SK-N-SH treated with all-trans-retinoic acid at 6 μM for 48 hours (cell line): ENCODE data around the gene SLC24A4.

Experiments
- ATAC-seq: fragments of 200-7000 bp; cut with Tn5 transposase; 3 replicates; pipeline ENCODE4 v1.9.1; 2020; ENCODE audit warnings: mild to moderate bottlenecking, moderate library complexity
- ARNTL ChIP-seq: fragments of 450-650 bp; formaldehyde crosslinking; IDR thresholded peaks from 2 replicates; pipeline ENCODE4 v1.5.0; 2020; ENCODE audit warnings: low read depth, mild to moderate bottlenecking, moderate library complexity, borderline replicate concordance
- BACH2 ChIP-seq: fragments of 250-450 bp; sonication (Bioruptor Pico); IDR thresholded peaks from 2 replicates; pipeline ENCODE4 v1.9.0; 2021; ENCODE audit warnings: mild to moderate bottlenecking, borderline replicate concordance
- CSDC2 ChIP-seq: fragments of 250-450 bp; sonication (Bioruptor Pico); IDR thresholded peaks from 2 replicates; pipeline ENCODE4 v1.5.0; 2020; ENCODE audit warnings: mild to moderate bottlenecking, moderate library complexity
- ESRRG ChIP-seq: fragments of 250-450 bp; sonication (Bioruptor Pico); IDR thresholded peaks from 2 replicates; pipeline ENCODE4 v1.6.1; 2021; ENCODE audit warnings: mild to moderate bottlenecking
- GLIS3 ChIP-seq: fragments of 250-450 bp; sonication (Bioruptor Pico); IDR thresholded peaks from 2 replicates; pipeline ENCODE4 v1.5.0; 2020; ENCODE audit warnings: mild to moderate bottlenecking, moderate library complexity
- ISL1 ChIP-seq: fragments of 250-450 bp; sonication (Bioruptor Pico); IDR thresholded peaks from 2 replicates; pipeline ENCODE4 v2.1.2; 2022; ENCODE audit warnings: mild to moderate bottlenecking, moderate library complexity
- OSR1 ChIP-seq: fragments of 250-450 bp; sonication (Bioruptor Pico); IDR thresholded peaks from 2 replicates; pipeline ENCODE4 v1.8.0; 2022; ENCODE audit warnings: moderate library complexity, mild to moderate bottlenecking, inconsistent platforms
- PPARA ChIP-seq: fragments of 250-450 bp; sonication (Bioruptor Pico); IDR thresholded peaks from 2 replicates; pipeline ENCODE4 v1.5.0; 2020; ENCODE audit warnings: mild to moderate bottlenecking, borderline replicate concordance
- RARB ChIP-seq: fragments of 250-450 bp; sonication (Bioruptor Pico); IDR thresholded peaks from 2 replicates; pipeline ENCODE4 v1.8.0; 2021; ENCODE audit warnings: mild to moderate bottlenecking, moderate library complexity
- SNAI2 ChIP-seq: fragments of 250-450 bp; sonication (Bioruptor Pico); IDR thresholded peaks from 2 replicates; pipeline ENCODE4 v1.5.0; 2020; ENCODE audit warnings: mild to moderate bottlenecking, moderate library complexity
- TCF4 ChIP-seq: fragments of 250-450 bp; sonication (Bioruptor Pico); IDR thresholded peaks from 2 replicates; pipeline ENCODE4 v1.8.0; 2021; ENCODE audit warnings: mild to moderate bottlenecking, moderate library complexity, borderline replicate concordance
- TOX ChIP-seq: fragments of 250-450 bp; sonication (Bioruptor Pico); IDR thresholded peaks from 2 replicates; pipeline ENCODE4 v1.8.0; 2021; ENCODE audit warnings: mild to moderate bottlenecking, moderate library complexity, borderline replicate concordance
- ZC3H10 ChIP-seq: fragments of 250-450 bp; sonication (Bioruptor Pico); IDR thresholded peaks from 2 replicates; pipeline ENCODE4 v1.5.1; 2021; ENCODE audit warnings: mild to moderate bottlenecking, moderate library complexity
- ZFP3 ChIP-seq: fragments of 250-450 bp; sonication (Bioruptor Pico); IDR thresholded peaks from 2 replicates; pipeline ENCODE4 v1.5.0; 2020; ENCODE audit warnings: mild to moderate bottlenecking, moderate library complexity
- ZFP30 ChIP-seq: fragments of 450-650 bp; formaldehyde crosslinking; IDR thresholded peaks from 2 replicates; pipeline ENCODE4 v1.5.0; 2022; ENCODE audit warnings: mild to moderate bottlenecking, moderate library complexity
- ZNF565 ChIP-seq: fragments of 450-650 bp; formaldehyde crosslinking; conservative IDR thresholded peaks from 2 replicates; pipeline ENCODE4 v1.5.0; 2020; ENCODE audit warnings: low read depth, mild to moderate bottlenecking, moderate library complexity
- ZNF70 ChIP-seq: fragments of 450-650 bp; formaldehyde crosslinking; IDR thresholded peaks from 2 replicates; pipeline ENCODE4 v1.5.0; 2020; ENCODE audit warnings: mild to moderate bottlenecking, moderate library complexity
- ZNF8 ChIP-seq: fragments of 450-650 bp; formaldehyde crosslinking; IDR thresholded peaks from 2 replicates; pipeline ENCODE4 v1.5.0; 2020; ENCODE audit warnings: mild to moderate bottlenecking, moderate library complexity
- TF ChIP-seq, protein P1 (sequence below): fragments of 250-450 bp; sonication (Bioruptor Pico); IDR thresholded peaks from 2 replicates; pipeline ENCODE4 v1.8.0; 2021; ENCODE audit warnings: low read depth, mild to moderate bottlenecking, moderate library complexity, borderline replicate concordance
- TF ChIP-seq, protein P2 (sequence below): fragments of 250-450 bp; sonication (Bioruptor Pico); IDR thresholded peaks from 2 replicates; pipeline ENCODE4 v1.8.0; 2020; ENCODE audit warnings: mild to moderate bottlenecking, moderate library complexity, borderline replicate concordance
- TF ChIP-seq, protein P3 (sequence below): fragments of 250-450 bp; sonication (Bioruptor Pico); IDR thresholded peaks from 2 replicates; pipeline ENCODE4 v1.5.0; 2020; ENCODE audit warnings: mild to moderate bottlenecking, moderate library complexity
- TF ChIP-seq, protein P4 (sequence below): fragments of 250-450 bp; sonication (Bioruptor Pico); IDR thresholded peaks from 2 replicates; pipeline ENCODE4 v1.5.1; 2021; ENCODE audit warnings: mild to moderate bottlenecking, moderate library complexity
- TF ChIP-seq, protein P5 (sequence below): fragments of 250-450 bp; sonication (Bioruptor Pico); IDR thresholded peaks from 2 replicates; pipeline ENCODE4 v1.5.1; 2020; ENCODE audit warnings: low read depth, mild to moderate bottlenecking, moderate library complexity

The SLC24A4 gene

DNA sequence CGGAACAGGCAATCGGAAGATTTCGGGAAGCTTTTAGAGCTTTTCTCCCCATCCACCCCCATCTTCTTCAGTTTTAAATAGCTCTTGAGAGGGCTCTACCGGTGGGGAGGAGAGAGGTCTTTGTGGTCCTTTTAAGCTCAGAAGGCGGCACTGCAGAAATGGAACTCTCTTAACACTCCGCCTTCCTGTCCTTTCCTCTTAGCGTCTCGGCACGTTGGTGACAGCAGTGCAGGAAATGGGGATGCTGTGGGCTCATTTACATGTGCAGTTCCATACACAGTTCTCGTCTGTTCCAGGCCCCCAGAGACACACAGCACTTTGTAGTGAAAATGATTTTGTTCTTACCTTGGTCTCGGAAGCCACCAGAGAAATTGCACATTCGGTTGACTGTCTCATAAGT is 140.2 kb downstream of the SLC24A4 start:
- TF ChIP-seq SNAI2 (CRISPR knock-in tag) (no peak), ZFP30 (CRISPR knock-in tag) (no peak), ZNF70 (CRISPR knock-in tag) (no peak), CSDC2 (CRISPR knock-in tag) (no peak), PPARA (no peak), ARNTL (CRISPR knock-in tag) (no peak), ZNF565 (CRISPR knock-in tag) (no peak), RARB (CRISPR knock-in tag) (no peak), ZFP3 (CRISPR knock-in tag) (no peak), ZC3H10 (CRISPR knock-in tag) (no peak), OSR1 (no peak), GLIS3 (CRISPR knock-in tag) (no peak), ISL1 (CRISPR knock-in tag) (no peak), ZNF8 (no peak), TCF4 (no peak)
- TF ChIP-seq, protein P1, sequence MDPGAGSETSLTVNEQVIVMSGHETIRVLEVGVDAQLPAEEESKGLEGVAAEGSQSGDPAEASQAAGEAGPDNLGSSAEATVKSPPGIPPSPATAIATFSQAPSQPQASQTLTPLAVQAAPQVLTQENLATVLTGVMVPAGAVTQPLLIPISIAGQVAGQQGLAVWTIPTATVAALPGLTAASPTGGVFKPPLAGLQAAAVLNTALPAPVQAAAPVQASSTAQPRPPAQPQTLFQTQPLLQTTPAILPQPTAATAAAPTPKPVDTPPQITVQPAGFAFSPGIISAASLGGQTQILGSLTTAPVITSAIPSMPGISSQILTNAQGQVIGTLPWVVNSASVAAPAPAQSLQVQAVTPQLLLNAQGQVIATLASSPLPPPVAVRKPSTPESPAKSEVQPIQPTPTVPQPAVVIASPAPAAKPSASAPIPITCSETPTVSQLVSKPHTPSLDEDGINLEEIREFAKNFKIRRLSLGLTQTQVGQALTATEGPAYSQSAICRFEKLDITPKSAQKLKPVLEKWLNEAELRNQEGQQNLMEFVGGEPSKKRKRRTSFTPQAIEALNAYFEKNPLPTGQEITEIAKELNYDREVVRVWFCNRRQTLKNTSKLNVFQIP (CRISPR knock-in tag) = no peak
- TF ChIP-seq, protein P2, sequence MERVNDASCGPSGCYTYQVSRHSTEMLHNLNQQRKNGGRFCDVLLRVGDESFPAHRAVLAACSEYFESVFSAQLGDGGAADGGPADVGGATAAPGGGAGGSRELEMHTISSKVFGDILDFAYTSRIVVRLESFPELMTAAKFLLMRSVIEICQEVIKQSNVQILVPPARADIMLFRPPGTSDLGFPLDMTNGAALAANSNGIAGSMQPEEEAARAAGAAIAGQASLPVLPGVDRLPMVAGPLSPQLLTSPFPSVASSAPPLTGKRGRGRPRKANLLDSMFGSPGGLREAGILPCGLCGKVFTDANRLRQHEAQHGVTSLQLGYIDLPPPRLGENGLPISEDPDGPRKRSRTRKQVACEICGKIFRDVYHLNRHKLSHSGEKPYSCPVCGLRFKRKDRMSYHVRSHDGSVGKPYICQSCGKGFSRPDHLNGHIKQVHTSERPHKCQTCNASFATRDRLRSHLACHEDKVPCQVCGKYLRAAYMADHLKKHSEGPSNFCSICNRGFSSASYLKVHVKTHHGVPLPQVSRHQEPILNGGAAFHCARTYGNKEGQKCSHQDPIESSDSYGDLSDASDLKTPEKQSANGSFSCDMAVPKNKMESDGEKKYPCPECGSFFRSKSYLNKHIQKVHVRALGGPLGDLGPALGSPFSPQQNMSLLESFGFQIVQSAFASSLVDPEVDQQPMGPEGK (CRISPR knock-in tag) = no peak
- TF ChIP-seq, protein P3, sequence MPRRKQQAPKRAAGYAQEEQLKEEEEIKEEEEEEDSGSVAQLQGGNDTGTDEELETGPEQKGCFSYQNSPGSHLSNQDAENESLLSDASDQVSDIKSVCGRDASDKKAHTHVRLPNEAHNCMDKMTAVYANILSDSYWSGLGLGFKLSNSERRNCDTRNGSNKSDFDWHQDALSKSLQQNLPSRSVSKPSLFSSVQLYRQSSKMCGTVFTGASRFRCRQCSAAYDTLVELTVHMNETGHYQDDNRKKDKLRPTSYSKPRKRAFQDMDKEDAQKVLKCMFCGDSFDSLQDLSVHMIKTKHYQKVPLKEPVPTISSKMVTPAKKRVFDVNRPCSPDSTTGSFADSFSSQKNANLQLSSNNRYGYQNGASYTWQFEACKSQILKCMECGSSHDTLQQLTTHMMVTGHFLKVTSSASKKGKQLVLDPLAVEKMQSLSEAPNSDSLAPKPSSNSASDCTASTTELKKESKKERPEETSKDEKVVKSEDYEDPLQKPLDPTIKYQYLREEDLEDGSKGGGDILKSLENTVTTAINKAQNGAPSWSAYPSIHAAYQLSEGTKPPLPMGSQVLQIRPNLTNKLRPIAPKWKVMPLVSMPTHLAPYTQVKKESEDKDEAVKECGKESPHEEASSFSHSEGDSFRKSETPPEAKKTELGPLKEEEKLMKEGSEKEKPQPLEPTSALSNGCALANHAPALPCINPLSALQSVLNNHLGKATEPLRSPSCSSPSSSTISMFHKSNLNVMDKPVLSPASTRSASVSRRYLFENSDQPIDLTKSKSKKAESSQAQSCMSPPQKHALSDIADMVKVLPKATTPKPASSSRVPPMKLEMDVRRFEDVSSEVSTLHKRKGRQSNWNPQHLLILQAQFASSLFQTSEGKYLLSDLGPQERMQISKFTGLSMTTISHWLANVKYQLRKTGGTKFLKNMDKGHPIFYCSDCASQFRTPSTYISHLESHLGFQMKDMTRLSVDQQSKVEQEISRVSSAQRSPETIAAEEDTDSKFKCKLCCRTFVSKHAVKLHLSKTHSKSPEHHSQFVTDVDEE = no peak
- TF ChIP-seq, protein P4, sequence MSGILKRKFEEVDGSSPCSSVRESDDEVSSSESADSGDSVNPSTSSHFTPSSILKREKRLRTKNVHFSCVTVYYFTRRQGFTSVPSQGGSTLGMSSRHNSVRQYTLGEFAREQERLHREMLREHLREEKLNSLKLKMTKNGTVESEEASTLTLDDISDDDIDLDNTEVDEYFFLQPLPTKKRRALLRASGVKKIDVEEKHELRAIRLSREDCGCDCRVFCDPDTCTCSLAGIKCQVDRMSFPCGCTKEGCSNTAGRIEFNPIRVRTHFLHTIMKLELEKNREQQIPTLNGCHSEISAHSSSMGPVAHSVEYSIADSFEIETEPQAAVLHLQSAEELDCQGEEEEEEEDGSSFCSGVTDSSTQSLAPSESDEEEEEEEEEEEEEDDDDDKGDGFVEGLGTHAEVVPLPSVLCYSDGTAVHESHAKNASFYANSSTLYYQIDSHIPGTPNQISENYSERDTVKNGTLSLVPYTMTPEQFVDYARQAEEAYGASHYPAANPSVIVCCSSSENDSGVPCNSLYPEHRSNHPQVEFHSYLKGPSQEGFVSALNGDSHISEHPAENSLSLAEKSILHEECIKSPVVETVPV (CRISPR knock-in tag) = no peak
- TF ChIP-seq, protein P5, sequence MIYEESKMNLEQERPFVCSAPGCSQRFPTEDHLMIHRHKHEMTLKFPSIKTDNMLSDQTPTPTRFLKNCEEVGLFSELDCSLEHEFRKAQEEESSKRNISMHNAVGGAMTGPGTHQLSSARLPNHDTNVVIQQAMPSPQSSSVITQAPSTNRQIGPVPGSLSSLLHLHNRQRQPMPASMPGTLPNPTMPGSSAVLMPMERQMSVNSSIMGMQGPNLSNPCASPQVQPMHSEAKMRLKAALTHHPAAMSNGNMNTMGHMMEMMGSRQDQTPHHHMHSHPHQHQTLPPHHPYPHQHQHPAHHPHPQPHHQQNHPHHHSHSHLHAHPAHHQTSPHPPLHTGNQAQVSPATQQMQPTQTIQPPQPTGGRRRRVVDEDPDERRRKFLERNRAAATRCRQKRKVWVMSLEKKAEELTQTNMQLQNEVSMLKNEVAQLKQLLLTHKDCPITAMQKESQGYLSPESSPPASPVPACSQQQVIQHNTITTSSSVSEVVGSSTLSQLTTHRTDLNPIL (CRISPR knock-in tag) = no peak
- ATAC-seq = no peak

DNA sequence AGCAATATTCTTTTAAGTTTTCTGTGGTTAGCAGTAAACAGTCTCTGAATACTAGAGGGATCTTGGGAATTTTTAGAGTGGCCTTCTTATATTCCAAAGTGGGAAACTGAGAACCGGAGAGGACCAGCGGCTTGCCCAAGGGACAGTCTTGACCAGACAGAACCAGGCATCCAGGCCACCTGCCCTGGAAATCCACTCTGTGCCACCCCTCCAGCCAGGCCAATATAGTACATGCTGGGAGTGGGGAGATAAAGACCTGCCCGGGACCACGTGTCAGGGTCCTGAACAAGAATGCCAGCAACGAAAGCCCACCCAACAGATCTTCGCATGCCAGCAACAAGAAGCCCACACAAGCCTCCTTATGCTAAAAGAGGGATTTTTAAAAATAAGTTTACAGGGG is 141.2 kb downstream of the SLC24A4 start:
- ATAC-seq = no peak
- TF ChIP-seq OSR1 (no peak), CSDC2 (CRISPR knock-in tag) (no peak), TOX (CRISPR knock-in tag) (no peak), ZNF8 (no peak), ESRRG (CRISPR knock-in tag) (no peak), ZFP3 (CRISPR knock-in tag) (no peak), TCF4 (no peak), RARB (CRISPR knock-in tag) (no peak), ZC3H10 (CRISPR knock-in tag) (no peak), BACH2 (CRISPR knock-in tag) (no peak), SNAI2 (CRISPR knock-in tag) (no peak), ZFP30 (CRISPR knock-in tag) (no peak)
- TF ChIP-seq, protein P3 = no peak
- TF ChIP-seq, protein P5 (CRISPR knock-in tag) = no peak
- TF ChIP-seq, protein P4 (CRISPR knock-in tag) = no peak
